ENCODE data around the gene ASCL3. TPM values are rescaled to one million over a fixed set of nuclear protein-coding genes. Genes with fewer than 3 reads are reported as not detected.
A peak's percentile ranks its signal among the peaks of the same experiment; 100 is the strongest.

Gene ASCL3
- total and polyA plus RNA-seq, 2 experiments from 2014 or later = not detected

DNA sequence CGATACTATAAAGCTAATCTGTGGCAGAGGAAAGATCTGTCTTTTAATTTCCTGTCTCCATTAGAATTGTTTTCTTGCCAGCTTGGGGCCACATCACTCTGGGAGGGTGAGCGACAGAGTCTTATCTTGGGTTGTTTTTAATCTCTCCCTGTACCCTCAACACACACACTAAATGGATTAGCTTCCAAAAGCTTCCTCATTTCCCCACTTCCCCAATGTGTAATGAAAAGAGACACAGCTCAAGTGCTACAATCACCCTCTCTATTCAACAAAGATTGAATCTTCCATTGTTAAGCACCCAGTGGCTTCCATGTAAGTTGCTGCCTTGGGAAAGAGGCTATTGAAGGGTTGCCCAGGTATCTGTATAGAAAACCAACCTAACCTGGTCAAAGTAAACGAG, 6.1 kb upstream of the ASCL3 start:
- no peaks in the 10 kb centered on the region for H3F3A ChIP-seq (replicated peaks; ENCODE audit: low read depth)
- H3K27me3 ChIP-seq (ENCODE audit: insufficient read depth) = no peaks in the 10 kb centered on the region
- ATAC-seq (peak; percentile 26; the same call in 2 of the 3 replicates), DNase-seq (ENCODE audit: low spot score) (no peak)
- H2AFZ ChIP-seq = no peak overlapping the region
- H3K4me1 ChIP-seq (ENCODE audit: insufficient read depth) = no peaks in the 10 kb centered on the region
- Mint-ChIP-seq H3K27me3 (ENCODE audit: insufficient read depth, low read depth, poor library complexity) (no peaks in the 10 kb centered on the region), H3K4me1 (peaks cover 4% of the 10 kb centered on the region; the same call in 2 of the 3 replicates), H3K4me3 (no peak overlapping the region), H3K36me3 (ENCODE audit: low read depth) (peaks cover 1% of the 10 kb centered on the region; the same call in 2 of the 3 replicates), H3K27ac (no peak overlapping the region), H3K9me3 (no peaks in the 10 kb centered on the region)
- no peak overlapping the region for H3K27ac ChIP-seq (ENCODE audit: low read depth)
- H3K36me3 ChIP-seq (ENCODE audit: insufficient read depth) = peaks cover 3% of the 10 kb centered on the region
- H3K4me3 ChIP-seq = no peak overlapping the region
- TF ChIP-seq JUNB (IDR thresholded peaks at IDR 0.05; ENCODE audit: unreplicated experiment) = no peak
- TF ChIP-seq ZNF114 (CRISPR knock-in tag; IDR thresholded peaks at IDR 0.05) = no peak
- TF ChIP-seq, protein P1, sequence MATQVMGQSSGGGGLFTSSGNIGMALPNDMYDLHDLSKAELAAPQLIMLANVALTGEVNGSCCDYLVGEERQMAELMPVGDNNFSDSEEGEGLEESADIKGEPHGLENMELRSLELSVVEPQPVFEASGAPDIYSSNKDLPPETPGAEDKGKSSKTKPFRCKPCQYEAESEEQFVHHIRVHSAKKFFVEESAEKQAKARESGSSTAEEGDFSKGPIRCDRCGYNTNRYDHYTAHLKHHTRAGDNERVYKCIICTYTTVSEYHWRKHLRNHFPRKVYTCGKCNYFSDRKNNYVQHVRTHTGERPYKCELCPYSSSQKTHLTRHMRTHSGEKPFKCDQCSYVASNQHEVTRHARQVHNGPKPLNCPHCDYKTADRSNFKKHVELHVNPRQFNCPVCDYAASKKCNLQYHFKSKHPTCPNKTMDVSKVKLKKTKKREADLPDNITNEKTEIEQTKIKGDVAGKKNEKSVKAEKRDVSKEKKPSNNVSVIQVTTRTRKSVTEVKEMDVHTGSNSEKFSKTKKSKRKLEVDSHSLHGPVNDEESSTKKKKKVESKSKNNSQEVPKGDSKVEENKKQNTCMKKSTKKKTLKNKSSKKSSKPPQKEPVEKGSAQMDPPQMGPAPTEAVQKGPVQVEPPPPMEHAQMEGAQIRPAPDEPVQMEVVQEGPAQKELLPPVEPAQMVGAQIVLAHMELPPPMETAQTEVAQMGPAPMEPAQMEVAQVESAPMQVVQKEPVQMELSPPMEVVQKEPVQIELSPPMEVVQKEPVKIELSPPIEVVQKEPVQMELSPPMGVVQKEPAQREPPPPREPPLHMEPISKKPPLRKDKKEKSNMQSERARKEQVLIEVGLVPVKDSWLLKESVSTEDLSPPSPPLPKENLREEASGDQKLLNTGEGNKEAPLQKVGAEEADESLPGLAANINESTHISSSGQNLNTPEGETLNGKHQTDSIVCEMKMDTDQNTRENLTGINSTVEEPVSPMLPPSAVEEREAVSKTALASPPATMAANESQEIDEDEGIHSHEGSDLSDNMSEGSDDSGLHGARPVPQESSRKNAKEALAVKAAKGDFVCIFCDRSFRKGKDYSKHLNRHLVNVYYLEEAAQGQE (IDR thresholded peaks at IDR 0.05; ENCODE audit: unreplicated experiment) = no peak
- no peak for TF ChIP-seq EZH2 (IDR thresholded peaks at IDR 0.05; ENCODE audit: low read depth, unreplicated experiment)
- TF ChIP-seq ZNF331 (CRISPR knock-in tag; IDR thresholded peaks at IDR 0.05; ENCODE audit: low read depth) = no peak
- TF ChIP-seq EZH2phosphoT487 (IDR thresholded peaks at IDR 0.05; ENCODE audit: unreplicated experiment) = no peak
- no peak for TF ChIP-seq NANOG (IDR thresholded peaks at IDR 0.05; ENCODE audit: borderline replicate concordance)
- TF ChIP-seq, protein P2, sequence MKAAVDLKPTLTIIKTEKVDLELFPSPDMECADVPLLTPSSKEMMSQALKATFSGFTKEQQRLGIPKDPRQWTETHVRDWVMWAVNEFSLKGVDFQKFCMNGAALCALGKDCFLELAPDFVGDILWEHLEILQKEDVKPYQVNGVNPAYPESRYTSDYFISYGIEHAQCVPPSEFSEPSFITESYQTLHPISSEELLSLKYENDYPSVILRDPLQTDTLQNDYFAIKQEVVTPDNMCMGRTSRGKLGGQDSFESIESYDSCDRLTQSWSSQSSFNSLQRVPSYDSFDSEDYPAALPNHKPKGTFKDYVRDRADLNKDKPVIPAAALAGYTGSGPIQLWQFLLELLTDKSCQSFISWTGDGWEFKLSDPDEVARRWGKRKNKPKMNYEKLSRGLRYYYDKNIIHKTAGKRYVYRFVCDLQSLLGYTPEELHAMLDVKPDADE (IDR thresholded peaks at IDR 0.05) = no peak
- H3K4me2 ChIP-seq = no peak overlapping the region
- 0 out of 2 replicates have a peak, but pooled peaks cover 3% of the 10 kb centered on the region for H4K20me1 ChIP-seq (replicated peaks; ENCODE audit: insufficient read depth)
- H3K9me2 ChIP-seq (ENCODE audit: insufficient read depth) = no peaks in the 10 kb centered on the region
- no peaks in the 10 kb centered on the region for H3K79me2 ChIP-seq (replicated peaks; ENCODE audit: insufficient read depth)

DNA sequence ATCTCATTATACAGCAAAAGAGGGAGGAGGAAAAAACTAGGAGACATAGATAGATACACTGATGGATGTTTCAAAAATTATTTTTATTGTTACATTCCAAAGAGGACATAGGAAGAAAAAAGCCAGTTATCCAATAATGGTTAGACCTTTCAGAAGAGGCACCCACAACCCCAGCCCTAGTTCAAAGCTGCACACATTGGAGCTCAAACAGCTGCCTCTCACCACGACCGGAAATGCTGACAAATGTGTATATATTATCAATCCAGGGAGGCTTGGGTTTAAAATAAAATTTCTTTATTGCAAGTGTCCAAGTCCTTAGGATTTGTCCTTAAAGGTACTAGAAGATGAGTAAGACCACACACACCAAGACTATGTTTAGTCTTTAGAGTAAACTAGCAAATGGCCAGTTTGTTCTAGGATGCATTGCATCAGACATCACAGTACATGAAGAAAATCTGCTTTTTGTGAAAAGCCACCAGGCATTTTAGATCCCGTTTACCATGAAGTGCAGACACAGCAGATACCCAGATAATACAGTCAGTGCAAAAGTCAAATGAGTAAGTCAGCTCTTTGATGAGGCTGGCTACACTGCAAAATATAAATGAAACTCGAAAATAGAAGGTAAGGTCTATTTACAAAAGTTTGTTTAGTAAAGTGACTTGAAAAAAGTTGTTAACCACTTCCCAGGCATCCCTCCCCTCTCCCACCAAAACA, 4.6 kb upstream of the ASCL3 start:
- H4K20me1 ChIP-seq (replicated peaks; ENCODE audit: insufficient read depth) = no peaks in the 10 kb centered on the region
- no peak overlapping the region for H3K4me3 Mint-ChIP-seq
- ATAC-seq (no peak), DNase-seq (ENCODE audit: low spot score) (no peak)
- H3K4me1 ChIP-seq (ENCODE audit: insufficient read depth) = no peaks in the 10 kb centered on the region
- H3K4me1 Mint-ChIP-seq = peaks cover 4% of the 10 kb centered on the region; the same call in 2 of the 3 replicates
- H3K9me2 ChIP-seq (ENCODE audit: insufficient read depth) = no peaks in the 10 kb centered on the region
- H2AFZ ChIP-seq = no peak overlapping the region
- no peak overlapping the region for H3K27ac ChIP-seq (ENCODE audit: low read depth)
- no peaks in the 10 kb centered on the region for H3K9me3 Mint-ChIP-seq
- no peak overlapping the region; the same call in 1 of the 2 replicates for H3K27ac Mint-ChIP-seq
- no peak overlapping the region for H3K4me2 ChIP-seq
- H3K79me2 ChIP-seq (replicated peaks; ENCODE audit: insufficient read depth) = no peaks in the 10 kb centered on the region
- no peaks in the 10 kb centered on the region for H3K36me3 ChIP-seq (ENCODE audit: insufficient read depth)
- H3K4me3 ChIP-seq = no peak overlapping the region
- no peaks in the 10 kb centered on the region; the same call in 1 of the 3 replicates for H3K36me3 Mint-ChIP-seq (ENCODE audit: low read depth)
- H3F3A ChIP-seq (replicated peaks; ENCODE audit: low read depth) = no peaks in the 10 kb centered on the region
- H3K27me3 Mint-ChIP-seq (ENCODE audit: insufficient read depth, low read depth, poor library complexity) = no peaks in the 10 kb centered on the region
- no peaks in the 10 kb centered on the region for H3K27me3 ChIP-seq (ENCODE audit: insufficient read depth)
- TF ChIP-seq, protein P2 (IDR thresholded peaks at IDR 0.05) = no peak
- TF ChIP-seq STAT1 (IDR thresholded peaks at IDR 0.05; ENCODE audit: unreplicated experiment) (no peak), JUNB (IDR thresholded peaks at IDR 0.05; ENCODE audit: unreplicated experiment) (no peak), ZNF331 (CRISPR knock-in tag; IDR thresholded peaks at IDR 0.05; ENCODE audit: low read depth) (no peak), EZH2phosphoT487 (IDR thresholded peaks at IDR 0.05; ENCODE audit: unreplicated experiment) (no peak)
- TF ChIP-seq, protein P3, sequence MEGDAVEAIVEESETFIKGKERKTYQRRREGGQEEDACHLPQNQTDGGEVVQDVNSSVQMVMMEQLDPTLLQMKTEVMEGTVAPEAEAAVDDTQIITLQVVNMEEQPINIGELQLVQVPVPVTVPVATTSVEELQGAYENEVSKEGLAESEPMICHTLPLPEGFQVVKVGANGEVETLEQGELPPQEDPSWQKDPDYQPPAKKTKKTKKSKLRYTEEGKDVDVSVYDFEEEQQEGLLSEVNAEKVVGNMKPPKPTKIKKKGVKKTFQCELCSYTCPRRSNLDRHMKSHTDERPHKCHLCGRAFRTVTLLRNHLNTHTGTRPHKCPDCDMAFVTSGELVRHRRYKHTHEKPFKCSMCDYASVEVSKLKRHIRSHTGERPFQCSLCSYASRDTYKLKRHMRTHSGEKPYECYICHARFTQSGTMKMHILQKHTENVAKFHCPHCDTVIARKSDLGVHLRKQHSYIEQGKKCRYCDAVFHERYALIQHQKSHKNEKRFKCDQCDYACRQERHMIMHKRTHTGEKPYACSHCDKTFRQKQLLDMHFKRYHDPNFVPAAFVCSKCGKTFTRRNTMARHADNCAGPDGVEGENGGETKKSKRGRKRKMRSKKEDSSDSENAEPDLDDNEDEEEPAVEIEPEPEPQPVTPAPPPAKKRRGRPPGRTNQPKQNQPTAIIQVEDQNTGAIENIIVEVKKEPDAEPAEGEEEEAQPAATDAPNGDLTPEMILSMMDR (conservative IDR thresholded peaks at IDR 0.05; ENCODE audit: low read depth in 2 of 2) = no peak
